ENCODE measurements around the gene EBF3. TPM values are rescaled to one million over a fixed set of nuclear protein-coding genes. Genes with fewer than 3 reads are reported as not detected.

The EBF3 gene
- total RNA-seq, 1 donor: 31.8 TPM

DNA sequence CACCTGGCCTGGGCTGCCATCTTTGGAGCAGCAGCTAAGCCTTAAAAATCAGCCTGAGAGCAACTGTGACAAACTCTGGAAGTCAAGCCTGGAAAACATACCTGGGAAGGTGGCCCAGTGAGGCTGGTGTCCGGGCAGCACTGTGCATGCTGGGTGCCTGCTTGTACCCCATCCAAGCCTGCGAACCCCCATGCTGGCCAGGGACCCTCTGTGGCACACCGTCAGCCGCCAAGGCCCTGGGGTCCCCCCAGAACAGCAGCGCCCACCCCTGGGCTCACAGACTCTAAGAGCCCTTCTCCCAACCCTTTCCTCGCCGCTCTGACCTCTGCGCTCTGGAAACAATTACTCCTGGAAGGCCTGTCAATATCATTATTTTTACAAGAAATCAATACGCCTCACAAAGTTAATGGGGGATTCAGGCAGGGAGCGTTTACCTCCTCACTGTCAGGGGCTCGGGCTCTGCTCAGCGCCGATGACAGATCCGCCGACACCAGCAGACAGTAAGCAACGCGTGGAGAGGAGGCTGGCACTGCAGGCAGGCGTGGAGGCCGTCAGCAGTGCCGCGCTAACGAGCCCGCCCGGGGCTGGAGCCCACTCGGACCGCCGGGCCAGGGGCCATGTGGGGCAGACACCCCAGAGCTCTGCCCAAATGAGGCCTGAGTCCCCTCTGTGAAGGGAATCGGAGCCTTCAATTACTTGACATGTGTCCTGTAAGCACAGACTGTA lies 54.4 kb downstream of the EBF3 start:
- Histone ChIP-seq H3K27me3 (ENCODE audit: insufficient read depth, low read length) (no peaks in the 10 kb centered on the region), H3K9me3 (ENCODE audit: low read depth, low read length) (no peaks in the 10 kb centered on the region), H3K4me2 (ENCODE audit: insufficient read depth, low read length) (no peak overlapping the region), H4K20me1 (ENCODE audit: insufficient read depth, low read length) (peaks cover 75% of the 10 kb centered on the region), H3K79me2 (ENCODE audit: insufficient read depth, low read length) (peaks cover 97% of the 10 kb centered on the region), H2AFZ (ENCODE audit: low read length) (no peak overlapping the region), H3K27ac (ENCODE audit: low read depth, low read length) (no peak overlapping the region), H3K4me3 (ENCODE audit: insufficient read depth, low read length) (no peak overlapping the region), H3K4me1 (ENCODE audit: insufficient read depth, low read length) (no peaks in the 10 kb centered on the region), H3K36me3 (ENCODE audit: insufficient read depth, low read length) (peaks cover 5% of the 10 kb centered on the region)
- TF ChIP-seq, protein P1, sequence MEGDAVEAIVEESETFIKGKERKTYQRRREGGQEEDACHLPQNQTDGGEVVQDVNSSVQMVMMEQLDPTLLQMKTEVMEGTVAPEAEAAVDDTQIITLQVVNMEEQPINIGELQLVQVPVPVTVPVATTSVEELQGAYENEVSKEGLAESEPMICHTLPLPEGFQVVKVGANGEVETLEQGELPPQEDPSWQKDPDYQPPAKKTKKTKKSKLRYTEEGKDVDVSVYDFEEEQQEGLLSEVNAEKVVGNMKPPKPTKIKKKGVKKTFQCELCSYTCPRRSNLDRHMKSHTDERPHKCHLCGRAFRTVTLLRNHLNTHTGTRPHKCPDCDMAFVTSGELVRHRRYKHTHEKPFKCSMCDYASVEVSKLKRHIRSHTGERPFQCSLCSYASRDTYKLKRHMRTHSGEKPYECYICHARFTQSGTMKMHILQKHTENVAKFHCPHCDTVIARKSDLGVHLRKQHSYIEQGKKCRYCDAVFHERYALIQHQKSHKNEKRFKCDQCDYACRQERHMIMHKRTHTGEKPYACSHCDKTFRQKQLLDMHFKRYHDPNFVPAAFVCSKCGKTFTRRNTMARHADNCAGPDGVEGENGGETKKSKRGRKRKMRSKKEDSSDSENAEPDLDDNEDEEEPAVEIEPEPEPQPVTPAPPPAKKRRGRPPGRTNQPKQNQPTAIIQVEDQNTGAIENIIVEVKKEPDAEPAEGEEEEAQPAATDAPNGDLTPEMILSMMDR (IDR thresholded peaks at IDR 0.05; ENCODE audit: extremely low read depth, low read depth, low read length): no peak
- DNase-seq (ENCODE audit: insufficient read length, low spot score, missing footprints): no peak

DNA sequence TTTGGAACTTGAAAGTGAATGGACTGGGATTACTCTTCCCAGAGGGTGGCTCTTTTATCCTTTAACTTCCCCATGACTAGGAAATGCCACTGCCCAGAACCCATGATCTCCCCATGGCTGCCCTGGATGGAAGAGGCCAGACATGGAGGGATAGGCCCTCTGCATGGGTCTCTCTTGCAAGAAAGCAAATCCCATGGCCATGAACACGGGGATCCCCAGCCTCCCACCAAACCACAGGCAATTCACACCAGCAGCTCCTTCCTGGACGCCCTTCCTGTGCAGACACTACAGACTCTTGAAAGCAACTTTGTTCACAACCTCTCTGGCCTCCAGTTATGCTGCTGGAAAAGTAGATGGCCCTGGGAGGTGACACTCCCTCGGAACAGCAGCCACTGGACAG lies 55.0 kb downstream of the EBF3 start:
- Histone ChIP-seq H3K4me3 (ENCODE audit: insufficient read depth, low read length) (no peak overlapping the region), H3K9me3 (ENCODE audit: low read depth, low read length) (no peaks in the 10 kb centered on the region), H4K20me1 (ENCODE audit: insufficient read depth, low read length) (peaks cover 76% of the 10 kb centered on the region), H3K4me1 (ENCODE audit: insufficient read depth, low read length) (no peaks in the 10 kb centered on the region), H3K27ac (ENCODE audit: low read depth, low read length) (no peak overlapping the region), H3K79me2 (ENCODE audit: insufficient read depth, low read length) (peaks cover 95% of the 10 kb centered on the region), H3K36me3 (ENCODE audit: insufficient read depth, low read length) (peaks cover 5% of the 10 kb centered on the region), H3K27me3 (ENCODE audit: insufficient read depth, low read length) (no peaks in the 10 kb centered on the region), H3K4me2 (ENCODE audit: insufficient read depth, low read length) (no peak overlapping the region), H2AFZ (ENCODE audit: low read length) (no peak overlapping the region)
- DNase-seq (ENCODE audit: insufficient read length, low spot score, missing footprints): no peak
- TF ChIP-seq, protein P1 (IDR thresholded peaks at IDR 0.05; ENCODE audit: extremely low read depth, low read depth, low read length): no peak

DNA sequence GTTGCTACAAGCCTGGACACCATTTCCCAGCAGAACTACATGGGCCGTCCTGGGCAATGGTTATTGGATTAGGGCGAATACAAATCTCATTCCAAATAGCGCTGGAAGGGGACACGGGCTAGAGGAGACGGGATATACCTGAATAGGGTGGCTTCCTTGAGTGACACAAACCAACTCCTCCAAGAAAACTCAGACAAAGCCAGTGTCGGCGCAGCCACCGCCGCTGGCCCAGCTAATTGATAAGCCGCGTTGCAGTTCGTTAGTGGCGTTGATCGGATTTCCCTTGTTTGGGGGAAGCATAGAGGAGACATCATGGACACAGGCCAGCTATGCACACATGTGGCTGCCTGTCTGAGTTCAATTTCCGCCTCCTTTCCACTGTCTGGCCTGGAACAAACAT lies 55.7 kb downstream of the EBF3 start:
- TF ChIP-seq, protein P1 (IDR thresholded peaks at IDR 0.05; ENCODE audit: extremely low read depth, low read depth, low read length): no peak

DNA sequence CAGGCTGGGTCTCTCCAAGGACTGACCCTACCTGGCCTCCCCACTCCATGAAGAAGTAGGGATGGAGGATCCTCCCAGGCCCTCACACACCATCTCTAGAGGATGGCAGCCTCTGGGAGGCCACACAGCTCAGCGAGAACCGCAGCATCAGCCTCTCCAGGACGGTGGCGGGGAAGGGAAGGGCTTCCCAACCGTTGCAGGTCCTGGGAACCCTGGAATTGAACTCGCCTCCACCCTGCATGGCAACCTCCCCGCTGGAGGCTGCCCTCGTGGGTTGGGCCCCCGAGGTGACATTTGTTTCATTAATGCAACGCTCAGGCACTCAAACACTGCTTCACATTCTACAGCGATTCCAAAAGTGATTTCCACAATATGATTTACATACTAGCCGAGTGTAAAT lies 58.5 kb downstream of the EBF3 start:
- H4K20me1 ChIP-seq (ENCODE audit: insufficient read depth, low read length): peaks cover 68% of the 10 kb centered on the region
- peaks cover 9% of the 10 kb centered on the region for H3K36me3 ChIP-seq (ENCODE audit: insufficient read depth, low read length)
- H3K4me2 ChIP-seq (ENCODE audit: insufficient read depth, low read length): no peak overlapping the region
- H3K4me3 ChIP-seq (ENCODE audit: insufficient read depth, low read length): no peak overlapping the region
- H2AFZ ChIP-seq (ENCODE audit: low read length): no peak overlapping the region
- DNase-seq (ENCODE audit: insufficient read length, low spot score, missing footprints): no peak
- H3K27me3 ChIP-seq (ENCODE audit: insufficient read depth, low read length): no peaks in the 10 kb centered on the region
- H3K9me3 ChIP-seq (ENCODE audit: low read depth, low read length): no peaks in the 10 kb centered on the region
- H3K79me2 ChIP-seq (ENCODE audit: insufficient read depth, low read length): peaks cover 91% of the 10 kb centered on the region
- TF ChIP-seq, protein P1 (IDR thresholded peaks at IDR 0.05; ENCODE audit: extremely low read depth, low read depth, low read length): no peak
- no peak overlapping the region for H3K27ac ChIP-seq (ENCODE audit: low read depth, low read length)
- H3K4me1 ChIP-seq (ENCODE audit: insufficient read depth, low read length): no peaks in the 10 kb centered on the region

More for the DNA sequence above, 55.7 kb downstream of the EBF3 start:
- Histone ChIP-seq H3K4me1 (ENCODE audit: insufficient read depth, low read length) (no peaks in the 10 kb centered on the region), H3K27ac (ENCODE audit: low read depth, low read length) (no peak overlapping the region), H3K9me3 (ENCODE audit: low read depth, low read length) (no peaks in the 10 kb centered on the region), H2AFZ (ENCODE audit: low read length) (no peak overlapping the region), H3K27me3 (ENCODE audit: insufficient read depth, low read length) (no peaks in the 10 kb centered on the region), H4K20me1 (ENCODE audit: insufficient read depth, low read length) (peaks cover 77% of the 10 kb centered on the region), H3K4me2 (ENCODE audit: insufficient read depth, low read length) (no peak overlapping the region), H3K36me3 (ENCODE audit: insufficient read depth, low read length) (peaks cover 5% of the 10 kb centered on the region), H3K4me3 (ENCODE audit: insufficient read depth, low read length) (no peak overlapping the region), H3K79me2 (ENCODE audit: insufficient read depth, low read length) (peaks cover 95% of the 10 kb centered on the region)
- no peak for DNase-seq (ENCODE audit: insufficient read length, low spot score, missing footprints)

Measured in osteoblast (primary cell).